ENCODE results near the gene UHRF1. TPM values are rescaled to one million over a fixed set of nuclear protein-coding genes. Genes with fewer than 3 reads are reported as not detected.
A peak's percentile ranks its signal among the peaks of the same experiment; 100 is the strongest.

Gene UHRF1
- total RNA-seq, 2 donors from 2014 or later = 3.8 to 5.3 TPM

- peak; percentile 95 for DNase-seq (ENCODE audit: low spot score)
- Histone ChIP-seq H3K27ac (peak overlapping the region; percentile 90 to 92), H3K4me1 (replicated peaks) (peaks cover 39% of the 10 kb centered on the region), H3K9me3 (no peaks in the 10 kb centered on the region), H3K4me3 (peak overlapping the region in 1 of 2 donors; percentile 19), H3K27me3 (replicated peaks; ENCODE audit: insufficient read depth) (no peaks in the 10 kb centered on the region), H3K36me3 (no peaks in the 10 kb centered on the region)
- 8% methylated on average over 33 of the region's 33 CpGs for WGBS
- intact Hi-C loops (cut with DNase I) = no loop called here
- TF ChIP-seq POLR2A (IDR thresholded peaks at IDR 0.05) (no peak), POLR2AphosphoS5 (IDR thresholded peaks at IDR 0.05) (peak; percentile 97), CTCF (IDR thresholded peaks at IDR 0.05) (peak; percentile 24 to 59 (median 56))
These were observed 67.3 kb downstream of the UHRF1 start for GRCh38 chr19:4976401-4977298.

- intact Hi-C loops (cut with DNase I) = no loop called here
- no peaks in the 10 kb centered on the region for H3K27me3 ChIP-seq (replicated peaks; ENCODE audit: insufficient read depth)
- no peaks in the 10 kb centered on the region for H3K9me3 ChIP-seq
- WGBS = 42% methylated on average over 31 of the region's 36 CpGs
- TF ChIP-seq CTCF (IDR thresholded peaks at IDR 0.05) = peak in 1 of 4 experiments; percentile 6
- TF ChIP-seq POLR2A (IDR thresholded peaks at IDR 0.05) = no peak
- peak; percentile 10 for TF ChIP-seq POLR2AphosphoS5 (IDR thresholded peaks at IDR 0.05)
- no peak for DNase-seq (ENCODE audit: low spot score)
- peak overlapping the region in 1 of 2 donors; percentile 19 for H3K4me3 ChIP-seq
- H3K4me1 ChIP-seq (replicated peaks) = peaks cover 32% of the 10 kb centered on the region
- H3K27ac ChIP-seq = peak overlapping the region; percentile 90 to 92
- H3K36me3 ChIP-seq = no peaks in the 10 kb centered on the region
These were observed 68.2 kb downstream of the UHRF1 start for GRCh38 chr19:4977299-4978174.

GRCh38 chr19:4979211-4979807, 70.0 kb downstream of the UHRF1 start:
- H3K27ac ChIP-seq = peak overlapping the region; percentile 50 to 92
- H3K4me1 ChIP-seq (replicated peaks) = peaks cover 31% of the 10 kb centered on the region
- H3K36me3 ChIP-seq = no peaks in the 10 kb centered on the region
- no peaks in the 10 kb centered on the region for H3K27me3 ChIP-seq (replicated peaks; ENCODE audit: insufficient read depth)
- no peak overlapping the region for H3K4me3 ChIP-seq
- DNase-seq (ENCODE audit: low spot score) = no peak
- H3K9me3 ChIP-seq = no peaks in the 10 kb centered on the region
- TF ChIP-seq POLR2A (IDR thresholded peaks at IDR 0.05) (no peak), POLR2AphosphoS5 (IDR thresholded peaks at IDR 0.05) (no peak), CTCF (IDR thresholded peaks at IDR 0.05) (no peak)
- WGBS = 90% methylated on average over 8 of the region's 8 CpGs
- intact Hi-C loops (cut with DNase I) = no loop called here

GRCh38 chr19:4980067-4980466, 70.8 kb downstream of the UHRF1 start:
- intact Hi-C loops (cut with DNase I) = no loop called here
- 81% methylated on average over 3 of the region's 3 CpGs for WGBS
- Histone ChIP-seq H3K36me3 (no peaks in the 10 kb centered on the region), H3K27me3 (replicated peaks; ENCODE audit: insufficient read depth) (no peaks in the 10 kb centered on the region), H3K4me1 (replicated peaks) (peaks cover 31% of the 10 kb centered on the region), H3K27ac (no peak overlapping the region), H3K9me3 (no peaks in the 10 kb centered on the region), H3K4me3 (no peak overlapping the region)
- DNase-seq (ENCODE audit: low spot score) = no peak
- no peak for TF ChIP-seq POLR2A (IDR thresholded peaks at IDR 0.05)
- TF ChIP-seq POLR2AphosphoS5 (IDR thresholded peaks at IDR 0.05) = no peak
- TF ChIP-seq CTCF (IDR thresholded peaks at IDR 0.05) = no peak

Data from prostate gland (tissue), 2 donors.